Loucy (cell line): ENCODE data around the gene TREX2.

ENCODE experiments used
- EZH2phosphoT487 ChIP-seq: fragments of 200-600 bp; IDR thresholded peaks from 2 replicates; pipeline ENCODE4 v1.6.1; 2018; ENCODE audit warnings: antibody characterized with exemption, mild to moderate bottlenecking, moderate library complexity, borderline replicate concordance
- TF ChIP-seq, protein P1 (sequence below): fragments of 200-600 bp; sonication (generic); conservative IDR thresholded peaks from 2 replicates; pipeline ENCODE4 v1.5.1; 2014; ENCODE audit warnings: mild to moderate bottlenecking, antibody characterized with exemption, low read length

DNA sequence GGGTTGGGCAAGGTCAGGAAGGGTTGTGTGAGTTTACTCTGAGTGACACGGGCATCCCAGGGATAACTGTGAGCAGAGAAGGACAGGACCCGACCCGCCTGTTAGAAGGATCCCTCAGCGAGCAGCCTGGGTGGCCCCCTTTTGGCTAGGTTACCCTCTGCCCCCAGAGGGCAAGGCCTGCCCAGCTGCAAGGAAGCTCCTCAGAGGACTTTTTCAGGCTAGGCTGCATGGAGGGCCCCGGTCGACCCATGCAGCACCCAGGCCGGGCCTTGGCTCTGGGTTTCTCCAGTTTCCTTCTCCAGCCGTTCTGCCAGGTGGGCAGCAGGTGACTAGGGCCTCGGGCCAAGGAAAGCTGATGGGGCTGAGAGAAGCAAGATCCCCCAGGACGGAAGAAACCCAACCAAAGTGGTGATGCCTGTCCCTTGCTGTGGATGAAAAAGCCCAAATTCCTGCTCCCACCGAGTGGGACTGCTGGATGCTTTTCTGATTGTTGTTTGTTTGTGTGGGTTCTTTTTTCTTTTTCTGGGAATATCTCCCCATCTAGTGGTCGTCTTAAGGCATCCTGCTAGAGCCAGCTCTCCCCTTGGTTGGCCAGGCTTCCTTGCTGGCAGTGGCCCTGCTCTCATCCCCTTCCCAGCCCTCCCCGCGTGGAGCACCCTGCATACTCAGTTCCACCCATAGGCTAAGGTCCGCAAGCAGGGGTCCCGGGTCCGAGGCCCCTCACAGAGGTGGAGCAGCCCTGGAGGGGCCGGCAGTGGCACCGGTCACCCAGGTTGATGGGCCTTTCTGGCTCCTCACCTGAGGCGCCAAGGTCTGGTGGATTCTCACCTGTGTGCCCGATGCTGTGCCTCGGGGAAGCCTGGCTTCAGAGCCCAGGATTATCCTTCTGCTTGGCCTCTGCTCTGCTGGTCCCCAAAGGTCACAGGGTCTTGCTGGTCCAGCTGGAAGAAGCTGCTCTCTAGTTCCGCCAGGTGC lies 32.8 kb downstream of the TREX2 start:
- TF ChIP-seq, protein P1, sequence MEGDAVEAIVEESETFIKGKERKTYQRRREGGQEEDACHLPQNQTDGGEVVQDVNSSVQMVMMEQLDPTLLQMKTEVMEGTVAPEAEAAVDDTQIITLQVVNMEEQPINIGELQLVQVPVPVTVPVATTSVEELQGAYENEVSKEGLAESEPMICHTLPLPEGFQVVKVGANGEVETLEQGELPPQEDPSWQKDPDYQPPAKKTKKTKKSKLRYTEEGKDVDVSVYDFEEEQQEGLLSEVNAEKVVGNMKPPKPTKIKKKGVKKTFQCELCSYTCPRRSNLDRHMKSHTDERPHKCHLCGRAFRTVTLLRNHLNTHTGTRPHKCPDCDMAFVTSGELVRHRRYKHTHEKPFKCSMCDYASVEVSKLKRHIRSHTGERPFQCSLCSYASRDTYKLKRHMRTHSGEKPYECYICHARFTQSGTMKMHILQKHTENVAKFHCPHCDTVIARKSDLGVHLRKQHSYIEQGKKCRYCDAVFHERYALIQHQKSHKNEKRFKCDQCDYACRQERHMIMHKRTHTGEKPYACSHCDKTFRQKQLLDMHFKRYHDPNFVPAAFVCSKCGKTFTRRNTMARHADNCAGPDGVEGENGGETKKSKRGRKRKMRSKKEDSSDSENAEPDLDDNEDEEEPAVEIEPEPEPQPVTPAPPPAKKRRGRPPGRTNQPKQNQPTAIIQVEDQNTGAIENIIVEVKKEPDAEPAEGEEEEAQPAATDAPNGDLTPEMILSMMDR = no peak
- no peak for TF ChIP-seq EZH2phosphoT487
